Measurements from ENCODE around the gene ZCWPW2.
A peak's percentile ranks its signal among the peaks of the same experiment; 100 is the strongest.

- peak; percentile 37; the same call in 2 of the 3 replicates for TF ChIP-seq CTCF (IDR thresholded peaks at IDR 0.05)
- no peak for TF ChIP-seq POLR2A (IDR thresholded peaks at IDR 0.05; ENCODE audit: low read length)
- TF ChIP-seq HOXA7 (CRISPR knock-in tag; IDR thresholded peaks at IDR 0.05), result no peak
- no peak for TF ChIP-seq HES2 (IDR thresholded peaks at IDR 0.05)
- TF ChIP-seq REST (IDR thresholded peaks at IDR 0.05), result no peak
- no peak for TF ChIP-seq E2F6 (IDR thresholded peaks at IDR 0.05; ENCODE audit: borderline replicate concordance, low read depth)
- no peak for TF ChIP-seq MAX (IDR thresholded peaks at IDR 0.05)
- TF ChIP-seq ESRRA (IDR thresholded peaks at IDR 0.05; ENCODE audit: borderline replicate concordance, low read length), result no peak
- peak; percentile 27 to 28; a peak in 3 of 5 replicates for TF ChIP-seq RAD21 (conservative IDR thresholded peaks at IDR 0.05 in 1 of 2, IDR thresholded peaks at IDR 0.05 in 1 of 2)
- TF ChIP-seq BHLHE40 (IDR thresholded peaks at IDR 0.05; ENCODE audit: low read depth, low read length), result no peak
- no peak for TF ChIP-seq ZC3H11A (IDR thresholded peaks at IDR 0.05)
- TF ChIP-seq ZFP36 (IDR thresholded peaks at IDR 0.05; ENCODE audit: borderline replicate concordance, partially characterized antibody), result no peak
Observed at GRCh38 chr3:28334552-28334951, 14.0 kb upstream of the ZCWPW2 start.

Data from A549 (cell line).